A549 (cell line): ENCODE data around the gene ZCWPW1.

Experiments
- CTCF ChIP-seq: fragments of >200 bp; sonication (Bioruptor Twin); formaldehyde crosslinking; IDR thresholded peaks from 3 replicates; pipeline ENCODE4 v1.5.1; 2016
- EHMT2 ChIP-seq: fragments of 200-600 bp; sonication (generic); IDR thresholded peaks from 2 replicates; pipeline ENCODE4 v1.6.1; 2016; ENCODE audit warnings: antibody characterized with exemption, low read depth, mild to moderate bottlenecking, moderate library complexity
- EP300 ChIP-seq, 2 experiments: fragments of >200 bp; sonication (Bioruptor Twin); formaldehyde crosslinking; IDR thresholded peaks; 2 replicates in 1 of 2; 3 replicates in 1 of 2; pipeline ENCODE4 v1.6.1; 2016 to 2017
- ESRRA ChIP-seq: fragments of 150-350 bp; IDR thresholded peaks from 2 replicates; pipeline ENCODE4 v1.6.1; 2014; ENCODE audit warnings: mild to moderate bottlenecking, low read length, borderline replicate concordance
- FOSB ChIP-seq: fragments of 250-450 bp; sonication (Bioruptor Pico); IDR thresholded peaks from 2 replicates; pipeline ENCODE4 v1.5.0; 2020; ENCODE audit warnings: mild to moderate bottlenecking, moderate library complexity
- MAFK ChIP-seq: fragments of 450-650 bp; IDR thresholded peaks from 2 replicates; pipeline ENCODE4 v1.6.1; 2014; ENCODE audit not compliant: partially characterized antibody
- PBX3 ChIP-seq: IDR thresholded peaks from 2 replicates; pipeline ENCODE4 v1.6.1; 2012
- POLR2A ChIP-seq: IDR thresholded peaks from 2 replicates; pipeline ENCODE4 v1.6.1; 2012; ENCODE audit warnings: mild to moderate bottlenecking, low read length
- SMC3 ChIP-seq: fragments of >200 bp; sonication (Bioruptor Twin); formaldehyde crosslinking; IDR thresholded peaks from 3 replicates; pipeline ENCODE4 v1.6.1; 2018; ENCODE audit warnings: inconsistent platforms
- ZSCAN20 ChIP-seq: fragments of 250-450 bp; sonication (Bioruptor Pico); IDR thresholded peaks from 2 replicates; pipeline ENCODE4 v1.8.0; 2022; ENCODE audit warnings: mild to moderate bottlenecking, moderate library complexity

DNA sequence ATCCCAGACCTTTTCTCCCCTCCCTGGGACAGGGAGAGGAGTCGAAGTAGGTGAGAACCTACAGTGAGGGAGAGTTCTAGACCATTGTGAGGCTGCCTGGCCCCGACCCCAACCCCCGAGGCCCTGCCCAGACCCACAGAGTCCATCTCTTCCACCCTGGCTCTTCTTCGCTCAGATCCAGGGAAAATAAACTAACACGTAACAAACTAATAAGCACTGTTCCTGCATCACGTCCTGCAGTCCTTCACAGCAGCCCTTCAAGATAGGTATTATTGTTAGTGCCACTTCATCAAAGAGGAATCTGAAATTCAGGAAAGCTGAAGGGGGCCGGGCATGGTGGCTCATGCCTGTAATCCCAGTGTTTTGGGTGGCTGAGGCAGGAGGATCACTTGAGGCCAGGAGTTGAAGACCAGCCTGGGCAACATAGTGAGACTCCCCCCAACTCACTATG lies 35.7 kb upstream of the ZCWPW1 start, which contains the start of gene SPACDR:
- TF ChIP-seq ESRRA (no peak), CTCF (no peak), MAFK (no peak), PBX3 (no peak), POLR2A (no peak), EHMT2 (no peak), EP300 (IDR thresholded peaks at IDR 0.05) (no peak), FOSB (CRISPR knock-in tag) (no peak), ZSCAN20 (CRISPR knock-in tag) (no peak), SMC3 (no peak)
